IPS-11a (cell line): Measurements from ENCODE around the gene EFCAB13.
"Not testable (repeated sequence)": the region's sequence is repeated elsewhere in the genome, so short reads cannot be mapped to it uniquely, and the experiment has no call there.

ENCODE experiments used
- H3K4me3 ChIP-seq: one replicate; pipeline ENCODE4 v1.5.1; 2013; ENCODE audit warnings: low read depth, low read length, control low read depth

EFCAB13 gene

GRCh38 chr17:47324224-47325020 lies 667 bp downstream of the EFCAB13 start:
- H3K4me3 ChIP-seq: peak overlapping the region; percentile 51

- no peak overlapping the region for H3K4me3 ChIP-seq
Measured at GRCh38 chr17:47325176-47325575, 1.4 kb downstream of the EFCAB13 start.

- no peak overlapping the region for H3K4me3 ChIP-seq
Measured at GRCh38 chr17:47330548-47330947, 6.8 kb downstream of the EFCAB13 start.

GRCh38 chr17:47332287-47332686 lies 8.5 kb downstream of the EFCAB13 start:
- no peak overlapping the region for H3K4me3 ChIP-seq

- no peak overlapping the region for H3K4me3 ChIP-seq
Measured at GRCh38 chr17:47335101-47335936, 11.6 kb downstream of the EFCAB13 start.

GRCh38 chr17:47338026-47338425 lies 14.3 kb downstream of the EFCAB13 start:
- no peak overlapping the region for H3K4me3 ChIP-seq

- no peak overlapping the region for H3K4me3 ChIP-seq
Measured at GRCh38 chr17:47352848-47353247, 29.1 kb downstream of the EFCAB13 start.

- H3K4me3 ChIP-seq: no peak overlapping the region
Measured at GRCh38 chr17:47358652-47359051, 34.9 kb downstream of the EFCAB13 start.

- no peak overlapping the region for H3K4me3 ChIP-seq
Measured at GRCh38 chr17:47363171-47363570, 39.4 kb downstream of the EFCAB13 start.

- no peak overlapping the region for H3K4me3 ChIP-seq
Measured at GRCh38 chr17:47367257-47367656, 43.5 kb downstream of the EFCAB13 start.

GRCh38 chr17:47368262-47368661 lies 44.5 kb downstream of the EFCAB13 start:
- no peak overlapping the region for H3K4me3 ChIP-seq

GRCh38 chr17:47370899-47371298 lies 47.1 kb downstream of the EFCAB13 start:
- not testable (repeated sequence) for H3K4me3 ChIP-seq

- no peak overlapping the region for H3K4me3 ChIP-seq
Measured at GRCh38 chr17:47373002-47373401, 49.2 kb downstream of the EFCAB13 start.

- H3K4me3 ChIP-seq: no peak overlapping the region
Measured at GRCh38 chr17:47376247-47376646, 52.5 kb downstream of the EFCAB13 start.

GRCh38 chr17:47388825-47389224 lies 65.1 kb downstream of the EFCAB13 start:
- H3K4me3 ChIP-seq: no peak overlapping the region

GRCh38 chr17:47397532-47398128 lies 73.9 kb downstream of the EFCAB13 start:
- H3K4me3 ChIP-seq: not testable (repeated sequence)

GRCh38 chr17:47400333-47400732 lies 76.6 kb downstream of the EFCAB13 start:
- no peak overlapping the region for H3K4me3 ChIP-seq

- H3K4me3 ChIP-seq: no peak overlapping the region
Measured at GRCh38 chr17:47401100-47401499, 77.3 kb downstream of the EFCAB13 start.

- no peak overlapping the region for H3K4me3 ChIP-seq
Measured at GRCh38 chr17:47404006-47404405, 80.3 kb downstream of the EFCAB13 start.

GRCh38 chr17:47404875-47405274 lies 81.1 kb downstream of the EFCAB13 start:
- H3K4me3 ChIP-seq: no peak overlapping the region

GRCh38 chr17:47413872-47414271 lies 90.1 kb downstream of the EFCAB13 start:
- no peak overlapping the region for H3K4me3 ChIP-seq

- no peak overlapping the region for H3K4me3 ChIP-seq
Measured at GRCh38 chr17:47414612-47415011, 90.9 kb downstream of the EFCAB13 start.
